DND-41 (cell line): ENCODE results near the gene ISCU.

Experiments
- ATAC-seq: fragments of 200-7000 bp; cut with Tn5 transposase; 3 replicates; pipeline ENCODE4 v1.9.1; 2021; ENCODE audit warnings: low read depth; ENCODE audit not compliant: insufficient read depth
- DNase-seq: peaks from one replicate; pipeline ENCODE4 v3.0.0-alpha.2; 2020
- H2AFZ ChIP-seq: 2 replicates; pipeline ENCODE4 v1.6.0; 2012; ENCODE audit warnings: low read depth, low read length
- H3K27ac ChIP-seq: 2 replicates; pipeline ENCODE4 v1.5.1; 2012; ENCODE audit warnings: low read length, inconsistent platforms
- H3K27me3 ChIP-seq: fragments of 200-600 bp; sonication (generic); 2 replicates; pipeline ENCODE4 v1.6.0; 2012; ENCODE audit warnings: low read length, mild to moderate bottlenecking, inconsistent platforms; ENCODE audit not compliant: insufficient read depth, poor library complexity
- H3K36me3 ChIP-seq: 2 replicates; pipeline ENCODE4 v1.5.1; 2012; ENCODE audit warnings: low read length, inconsistent platforms; ENCODE audit not compliant: insufficient read depth
- H3K4me1 ChIP-seq: 2 replicates; pipeline ENCODE4 v1.5.1; 2012; ENCODE audit warnings: mild to moderate bottlenecking, low read length; ENCODE audit not compliant: insufficient read depth
- H3K4me2 ChIP-seq: 2 replicates; pipeline ENCODE4 v1.6.0; 2012; ENCODE audit warnings: mild to moderate bottlenecking, moderate library complexity, low read length, inconsistent platforms; ENCODE audit not compliant: insufficient read depth
- H3K4me3 ChIP-seq, 2 experiments: fragments of 200-600 bp in 1 of 2; shearing (Covaris generic) in 1 of 2; 2 replicates each; pipeline ENCODE4 v1.5.1; 2012 to 2016; ENCODE audit warnings: inconsistent platforms in 2 of 2, low read length in 2 of 2, mild to moderate bottlenecking in 2 of 2, low read depth in 1 of 2, moderate library complexity in 1 of 2
- H3K79me2 ChIP-seq: 2 replicates; pipeline ENCODE4 v1.6.0; 2012; ENCODE audit warnings: low read length, inconsistent platforms; ENCODE audit not compliant: insufficient read depth
- H3K9ac ChIP-seq: 2 replicates; pipeline ENCODE4 v1.6.0; 2012; ENCODE audit warnings: low read depth, mild to moderate bottlenecking, inconsistent platforms, low read length, moderate library complexity
- H3K9me3 ChIP-seq: 2 replicates; pipeline ENCODE4 v1.5.1; 2012; ENCODE audit warnings: low read length, moderate library complexity, mild to moderate bottlenecking, inconsistent platforms; ENCODE audit not compliant: insufficient read depth, severe bottlenecking
- H4K20me1 ChIP-seq: 2 replicates; pipeline ENCODE4 v1.6.0; 2012; ENCODE audit warnings: low read length; ENCODE audit not compliant: insufficient read depth
- CTCF ChIP-seq: IDR thresholded peaks from 2 replicates; pipeline ENCODE4 v1.5.1; 2012; ENCODE audit warnings: borderline replicate concordance, low read length, moderate library complexity, mild to moderate bottlenecking; ENCODE audit not compliant: poor library complexity, severe bottlenecking; ENCODE audit errors: extremely low read depth
- EZH2 ChIP-seq: IDR thresholded peaks from 3 replicates; pipeline ENCODE4 v1.6.1; 2012; ENCODE audit warnings: borderline replicate concordance, low read depth, mild to moderate bottlenecking, moderate library complexity, low read length, inconsistent platforms; ENCODE audit not compliant: severe bottlenecking

The ISCU gene

DNA sequence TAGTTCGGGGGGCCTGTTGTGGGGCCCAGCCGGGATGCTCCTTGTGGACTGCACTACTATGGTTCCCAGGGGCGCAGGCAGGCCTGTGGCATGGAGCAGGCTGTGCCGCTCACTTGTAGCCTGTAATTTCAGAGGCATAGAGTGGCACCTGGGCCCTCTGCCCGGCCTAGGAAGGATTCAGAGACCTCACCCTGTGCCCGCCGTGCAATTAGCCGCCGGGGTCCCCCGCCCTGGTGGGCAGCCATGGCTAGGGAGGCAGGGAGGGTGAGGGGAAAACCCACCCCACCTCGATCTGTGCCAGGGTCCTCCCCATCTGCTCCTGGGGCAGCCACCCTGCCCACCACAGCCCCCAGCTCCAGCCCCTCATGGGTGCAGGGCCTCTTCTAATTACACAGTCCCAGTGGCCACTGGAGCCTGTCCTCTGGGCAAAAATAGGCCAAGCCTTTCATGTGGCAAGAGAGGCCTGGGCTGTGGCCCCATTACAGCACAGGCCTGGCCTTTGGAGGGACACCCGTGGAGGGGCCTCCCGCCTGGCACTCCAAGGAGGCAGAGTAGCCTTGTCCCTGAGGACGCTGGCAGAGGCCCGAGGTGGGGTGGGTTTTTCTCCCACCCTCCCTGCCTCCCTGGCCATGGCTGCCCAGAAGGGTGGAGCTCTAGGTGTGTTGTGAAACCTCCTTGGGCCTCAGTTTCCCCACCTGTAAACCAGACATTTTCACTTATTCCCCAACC, 40.7 kb downstream of the ISCU start:
- Histone ChIP-seq H3K27me3 (no peaks in the 10 kb centered on the region), H3K9me3 (no peaks in the 10 kb centered on the region), H2AFZ (no peak overlapping the region), H3K4me1 (no peaks in the 10 kb centered on the region), H3K9ac (no peak overlapping the region), H3K27ac (no peak overlapping the region), H3K36me3 (no peaks in the 10 kb centered on the region), H3K79me2 (no peaks in the 10 kb centered on the region), H4K20me1 (no peaks in the 10 kb centered on the region), H3K4me2 (no peak overlapping the region), H3K4me3 (no peak overlapping the region)
- ATAC-seq: no peak
- TF ChIP-seq CTCF (no peak), EZH2 (no peak)
- no peak for DNase-seq

DNA sequence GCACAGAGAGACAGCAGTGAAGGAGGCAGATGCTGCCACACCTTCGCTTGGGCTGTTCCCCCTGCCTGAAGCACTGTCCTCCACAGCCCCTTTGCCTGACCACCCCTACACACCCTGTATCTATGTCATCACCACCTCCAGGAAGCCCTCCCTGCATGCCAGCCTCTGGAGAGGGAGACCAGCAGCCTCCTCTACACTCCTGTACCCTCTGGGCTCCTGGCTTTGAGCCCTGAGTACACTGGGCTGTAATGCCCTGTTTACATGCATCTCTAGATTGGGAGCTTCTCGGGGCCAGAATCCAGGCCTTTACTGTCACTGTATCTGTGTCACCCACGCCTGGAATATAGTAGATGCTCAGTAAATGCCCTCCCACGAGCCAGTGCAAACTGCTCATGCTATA, 41.3 kb downstream of the ISCU start:
- Histone ChIP-seq H3K9me3 (no peaks in the 10 kb centered on the region), H4K20me1 (no peaks in the 10 kb centered on the region), H3K36me3 (no peaks in the 10 kb centered on the region), H3K27ac (no peak overlapping the region), H3K4me3 (no peak overlapping the region), H3K4me2 (no peak overlapping the region), H2AFZ (no peak overlapping the region), H3K79me2 (no peaks in the 10 kb centered on the region), H3K27me3 (no peaks in the 10 kb centered on the region), H3K9ac (no peak overlapping the region), H3K4me1 (no peaks in the 10 kb centered on the region)
- ATAC-seq: no peak
- no peak for DNase-seq
- TF ChIP-seq CTCF (no peak), EZH2 (no peak)

DNA sequence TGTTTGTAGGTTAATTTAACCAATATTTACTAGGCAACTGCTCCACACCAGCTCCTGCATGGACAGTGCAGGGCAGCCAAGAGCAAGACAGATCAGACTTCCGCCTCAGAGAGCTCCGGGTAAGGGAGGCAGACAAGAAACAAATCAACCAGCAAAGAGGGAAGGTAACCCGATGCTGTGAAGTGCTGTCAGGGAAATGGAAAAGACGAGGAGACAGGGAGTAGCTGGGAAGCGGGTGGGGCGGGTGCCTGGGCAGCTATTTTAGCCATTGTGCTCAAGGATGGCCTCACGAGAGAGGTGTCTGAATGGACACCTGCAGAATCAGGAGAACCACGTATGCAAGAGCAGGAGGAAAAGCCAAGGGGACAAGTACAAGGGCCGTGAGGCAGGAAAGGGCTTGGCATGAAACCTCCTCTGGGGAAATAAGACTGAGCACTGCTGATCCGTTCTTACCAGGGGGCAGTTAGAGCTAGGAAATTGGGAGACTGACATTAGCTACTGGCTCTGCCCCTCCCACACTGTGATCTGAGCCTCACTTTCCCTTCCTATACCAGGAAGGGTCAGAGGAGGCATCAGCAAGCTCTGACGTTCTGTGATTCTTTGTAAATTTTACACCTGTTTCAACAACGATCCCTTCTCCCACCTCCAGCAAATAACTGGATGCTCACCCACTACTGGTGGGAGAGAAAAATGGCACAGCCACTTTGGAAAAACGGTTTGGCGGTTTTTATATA, 42.0 kb downstream of the ISCU start:
- DNase-seq: no peak
- Histone ChIP-seq H3K36me3 (no peaks in the 10 kb centered on the region), H3K4me2 (no peak overlapping the region), H3K27ac (no peak overlapping the region), H3K4me3 (no peak overlapping the region), H3K4me1 (no peaks in the 10 kb centered on the region), H4K20me1 (no peaks in the 10 kb centered on the region), H3K9ac (no peak overlapping the region), H3K79me2 (no peaks in the 10 kb centered on the region), H2AFZ (no peak overlapping the region), H3K9me3 (no peaks in the 10 kb centered on the region), H3K27me3 (no peaks in the 10 kb centered on the region)
- TF ChIP-seq EZH2: no peak
- no peak for TF ChIP-seq CTCF
- no peak for ATAC-seq
